ENCODE measurements around the gene MAP2.
A peak's percentile ranks its signal among the peaks of the same experiment; 100 is the strongest.

DNA sequence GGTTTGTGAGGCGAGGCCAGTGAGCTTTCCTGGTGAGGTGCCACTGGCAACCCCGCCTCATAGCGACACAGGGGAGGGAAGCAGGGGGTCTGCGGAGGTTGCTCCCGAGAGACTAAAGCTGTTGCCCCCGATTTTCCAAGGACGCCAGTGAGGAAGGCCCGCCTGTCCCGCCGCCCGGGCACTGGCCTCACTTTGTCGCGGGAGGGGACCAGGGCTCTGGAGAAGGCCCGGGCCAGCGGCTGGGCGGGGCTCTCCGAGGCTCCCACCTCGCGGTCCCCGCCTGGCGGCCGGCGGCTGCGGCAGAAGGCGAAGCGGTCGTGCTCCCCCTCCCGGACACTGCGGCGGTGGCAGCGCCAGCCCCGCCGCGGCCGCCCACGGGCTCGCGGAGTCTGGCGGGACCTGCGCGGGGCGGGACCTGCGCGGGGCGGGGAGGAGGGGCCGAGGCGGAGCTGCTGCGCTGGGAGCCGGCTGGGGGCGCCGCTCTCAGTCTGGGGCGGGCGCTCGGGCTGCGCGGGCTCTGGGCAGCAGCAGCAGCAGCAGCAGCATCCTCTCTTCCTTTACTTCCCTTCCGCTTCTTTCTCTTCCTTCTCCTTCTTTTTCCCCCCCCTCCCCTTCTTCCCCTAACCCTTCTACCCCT, at the start of gene MAP2:
- TF ChIP-seq, protein P1, sequence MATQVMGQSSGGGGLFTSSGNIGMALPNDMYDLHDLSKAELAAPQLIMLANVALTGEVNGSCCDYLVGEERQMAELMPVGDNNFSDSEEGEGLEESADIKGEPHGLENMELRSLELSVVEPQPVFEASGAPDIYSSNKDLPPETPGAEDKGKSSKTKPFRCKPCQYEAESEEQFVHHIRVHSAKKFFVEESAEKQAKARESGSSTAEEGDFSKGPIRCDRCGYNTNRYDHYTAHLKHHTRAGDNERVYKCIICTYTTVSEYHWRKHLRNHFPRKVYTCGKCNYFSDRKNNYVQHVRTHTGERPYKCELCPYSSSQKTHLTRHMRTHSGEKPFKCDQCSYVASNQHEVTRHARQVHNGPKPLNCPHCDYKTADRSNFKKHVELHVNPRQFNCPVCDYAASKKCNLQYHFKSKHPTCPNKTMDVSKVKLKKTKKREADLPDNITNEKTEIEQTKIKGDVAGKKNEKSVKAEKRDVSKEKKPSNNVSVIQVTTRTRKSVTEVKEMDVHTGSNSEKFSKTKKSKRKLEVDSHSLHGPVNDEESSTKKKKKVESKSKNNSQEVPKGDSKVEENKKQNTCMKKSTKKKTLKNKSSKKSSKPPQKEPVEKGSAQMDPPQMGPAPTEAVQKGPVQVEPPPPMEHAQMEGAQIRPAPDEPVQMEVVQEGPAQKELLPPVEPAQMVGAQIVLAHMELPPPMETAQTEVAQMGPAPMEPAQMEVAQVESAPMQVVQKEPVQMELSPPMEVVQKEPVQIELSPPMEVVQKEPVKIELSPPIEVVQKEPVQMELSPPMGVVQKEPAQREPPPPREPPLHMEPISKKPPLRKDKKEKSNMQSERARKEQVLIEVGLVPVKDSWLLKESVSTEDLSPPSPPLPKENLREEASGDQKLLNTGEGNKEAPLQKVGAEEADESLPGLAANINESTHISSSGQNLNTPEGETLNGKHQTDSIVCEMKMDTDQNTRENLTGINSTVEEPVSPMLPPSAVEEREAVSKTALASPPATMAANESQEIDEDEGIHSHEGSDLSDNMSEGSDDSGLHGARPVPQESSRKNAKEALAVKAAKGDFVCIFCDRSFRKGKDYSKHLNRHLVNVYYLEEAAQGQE (IDR thresholded peaks at IDR 0.05; ENCODE audit: unreplicated experiment), result no peak
- TF ChIP-seq, protein P2, sequence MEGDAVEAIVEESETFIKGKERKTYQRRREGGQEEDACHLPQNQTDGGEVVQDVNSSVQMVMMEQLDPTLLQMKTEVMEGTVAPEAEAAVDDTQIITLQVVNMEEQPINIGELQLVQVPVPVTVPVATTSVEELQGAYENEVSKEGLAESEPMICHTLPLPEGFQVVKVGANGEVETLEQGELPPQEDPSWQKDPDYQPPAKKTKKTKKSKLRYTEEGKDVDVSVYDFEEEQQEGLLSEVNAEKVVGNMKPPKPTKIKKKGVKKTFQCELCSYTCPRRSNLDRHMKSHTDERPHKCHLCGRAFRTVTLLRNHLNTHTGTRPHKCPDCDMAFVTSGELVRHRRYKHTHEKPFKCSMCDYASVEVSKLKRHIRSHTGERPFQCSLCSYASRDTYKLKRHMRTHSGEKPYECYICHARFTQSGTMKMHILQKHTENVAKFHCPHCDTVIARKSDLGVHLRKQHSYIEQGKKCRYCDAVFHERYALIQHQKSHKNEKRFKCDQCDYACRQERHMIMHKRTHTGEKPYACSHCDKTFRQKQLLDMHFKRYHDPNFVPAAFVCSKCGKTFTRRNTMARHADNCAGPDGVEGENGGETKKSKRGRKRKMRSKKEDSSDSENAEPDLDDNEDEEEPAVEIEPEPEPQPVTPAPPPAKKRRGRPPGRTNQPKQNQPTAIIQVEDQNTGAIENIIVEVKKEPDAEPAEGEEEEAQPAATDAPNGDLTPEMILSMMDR (conservative IDR thresholded peaks at IDR 0.05; ENCODE audit: low read depth in 2 of 2), result peak; percentile 43 to 81
- no peak for TF ChIP-seq CREB1 (CRISPR knock-in tag; IDR thresholded peaks at IDR 0.05; ENCODE audit: low read depth)
- TF ChIP-seq, protein P3, sequence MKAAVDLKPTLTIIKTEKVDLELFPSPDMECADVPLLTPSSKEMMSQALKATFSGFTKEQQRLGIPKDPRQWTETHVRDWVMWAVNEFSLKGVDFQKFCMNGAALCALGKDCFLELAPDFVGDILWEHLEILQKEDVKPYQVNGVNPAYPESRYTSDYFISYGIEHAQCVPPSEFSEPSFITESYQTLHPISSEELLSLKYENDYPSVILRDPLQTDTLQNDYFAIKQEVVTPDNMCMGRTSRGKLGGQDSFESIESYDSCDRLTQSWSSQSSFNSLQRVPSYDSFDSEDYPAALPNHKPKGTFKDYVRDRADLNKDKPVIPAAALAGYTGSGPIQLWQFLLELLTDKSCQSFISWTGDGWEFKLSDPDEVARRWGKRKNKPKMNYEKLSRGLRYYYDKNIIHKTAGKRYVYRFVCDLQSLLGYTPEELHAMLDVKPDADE (IDR thresholded peaks at IDR 0.05), result no peak

Measured in GM23338 (cell line).